ENCODE results near the gene TMEM168.

TMEM168 gene

GRCh38 chr7:112721366-112721765 is 68.8 kb downstream of the TMEM168 start:
- Histone ChIP-seq H3K27ac (ENCODE audit: extremely low read depth, low read depth, low read length) (no peak overlapping the region), H3K4me1 (ENCODE audit: control insufficient read depth, insufficient read depth, low read length) (no peaks in the 10 kb centered on the region), H3K36me3 (ENCODE audit: control insufficient read depth in 2 of 2, insufficient read depth in 1 of 2, low read length in 2 of 2) (no peaks in the 10 kb centered on the region), H3K4me3 (ENCODE audit: low read depth, low read length) (no peak overlapping the region), H3K9me3 (ENCODE audit: control insufficient read depth, insufficient read depth, low read depth, low read length) (no peaks in the 10 kb centered on the region)
- ChIA-PET CTCF (no interaction called here), POLR2A (no interaction called here)
- TF ChIP-seq IKZF3 (tag by site-specific recombination; IDR thresholded peaks at IDR 0.05) (no peak), HOXD13 (CRISPR knock-in tag; IDR thresholded peaks at IDR 0.05; ENCODE audit: borderline replicate concordance) (no peak), BCL11A (tag by site-specific recombination; IDR thresholded peaks at IDR 0.05; ENCODE audit: low read depth) (no peak), ZNF501 (tag by site-specific recombination; IDR thresholded peaks at IDR 0.05) (no peak), PRDM2 (tag by site-specific recombination; IDR thresholded peaks at IDR 0.05; ENCODE audit: borderline replicate concordance) (no peak), ZBTB26 (tag by site-specific recombination; optimal IDR thresholded peaks at IDR 0.05) (no peak), ZNF2 (tag by site-specific recombination; IDR thresholded peaks at IDR 0.05) (no peak), ZNF214 (tag by site-specific recombination; IDR thresholded peaks at IDR 0.05; ENCODE audit: borderline replicate concordance) (no peak), ZNF623 (tag by site-specific recombination; IDR thresholded peaks at IDR 0.05) (no peak), ZFHX2 (tag by site-specific recombination; conservative IDR thresholded peaks at IDR 0.05) (no peak), PATZ1 (tag by site-specific recombination; IDR thresholded peaks at IDR 0.05) (no peak), ZNF292 (tag by site-specific recombination; IDR thresholded peaks at IDR 0.05; ENCODE audit: borderline replicate concordance, low read depth) (no peak), RBAK (tag by site-specific recombination; IDR thresholded peaks at IDR 0.05) (no peak), ZNF544 (tag by site-specific recombination; IDR thresholded peaks at IDR 0.05) (no peak), ZNF785 (tag by site-specific recombination; IDR thresholded peaks at IDR 0.05) (no peak), ZNF449 (tag by site-specific recombination; IDR thresholded peaks at IDR 0.05) (no peak), YY2 (tag by site-specific recombination; IDR thresholded peaks at IDR 0.05) (no peak), ZNF266 (tag by site-specific recombination; IDR thresholded peaks at IDR 0.05; ENCODE audit: low read depth) (no peak), ZNF23 (tag by site-specific recombination; IDR thresholded peaks at IDR 0.05; ENCODE audit: borderline replicate concordance) (no peak)
